Coronary artery (tissue), 2 donors: ENCODE results near the gene ACVR2B.
"Not testable (repeated sequence)": the region's sequence is repeated elsewhere in the genome, so short reads cannot be mapped to it uniquely, and the experiment has no call there.

Experiments used
- DNase-seq: peaks from one replicate; pipeline ENCODE4 v3.0.0-alpha.2; 2017; ENCODE audit warnings: low spot score
- H3K27ac ChIP-seq, 2 donors: fragments of 200-600 bp; sonication (generic); one replicate each; pipeline ENCODE4 v1.5.1; 2016 to 2019
- H3K4me3 ChIP-seq: fragments of 200-600 bp; sonication (generic); 2 replicates; pipeline ENCODE4 v1.5.1; 2016; ENCODE audit warnings: mild to moderate bottlenecking, moderate library complexity
- CTCF ChIP-seq: fragments of 200-600 bp; sonication (generic); IDR thresholded peaks from one replicate; pipeline ENCODE4 v1.5.1; 2019; ENCODE audit warnings: antibody characterized with exemption

The ACVR2B gene

DNA sequence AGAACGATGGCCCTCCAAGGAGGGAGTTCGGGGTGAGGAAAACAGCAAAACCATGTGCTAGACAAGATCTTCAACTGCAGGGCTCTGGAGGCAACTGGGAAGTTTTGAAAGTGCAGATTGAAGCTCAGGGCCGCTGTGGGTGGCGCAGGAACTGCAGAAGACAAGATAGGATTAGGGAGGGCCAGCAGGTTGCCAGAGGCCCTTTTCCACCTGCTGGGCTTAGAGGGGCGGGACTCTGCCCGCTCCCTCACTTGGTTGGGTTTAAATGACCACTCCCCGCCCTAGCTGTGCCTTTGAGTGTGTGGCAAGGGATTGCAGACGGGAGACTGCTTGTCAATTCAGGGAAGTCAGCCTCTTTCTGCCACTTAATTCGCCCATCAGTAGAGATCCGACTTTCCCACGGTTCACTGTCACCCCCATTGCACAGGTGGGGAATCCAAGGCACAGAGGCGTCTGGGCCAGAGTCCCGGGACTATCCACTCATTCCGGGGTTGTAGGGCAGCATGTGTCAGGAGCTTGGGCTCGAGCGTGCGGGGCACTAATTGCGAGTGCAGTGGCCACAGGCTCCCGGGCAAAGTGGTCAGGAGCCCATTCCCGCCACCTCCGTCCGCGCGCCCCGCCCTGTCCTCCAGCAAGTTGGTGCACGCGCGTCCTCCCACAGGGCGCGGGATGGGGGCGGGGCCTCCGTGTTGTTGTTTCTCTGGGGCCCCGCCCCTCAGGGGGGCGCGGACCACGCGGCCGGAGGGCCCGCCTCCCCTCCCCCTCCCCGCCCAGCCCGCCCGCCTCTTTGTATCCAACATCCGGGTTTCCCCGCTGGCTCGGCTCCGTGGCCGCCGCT, at the start of gene ACVR2B:
ACVR2B (plus strand) TSS at position 816 of the 838 bp plus-strand sequence. CDS start 433 bp downstream, outside the sequence.
- peak; percentile 86 for DNase-seq
- peak within 1 kb of the TSS; percentile 77 for H3K4me3 ChIP-seq
- peak within 1 kb of the TSS; percentile 64 to 90 for H3K27ac ChIP-seq
- no peak for TF ChIP-seq CTCF

DNA sequence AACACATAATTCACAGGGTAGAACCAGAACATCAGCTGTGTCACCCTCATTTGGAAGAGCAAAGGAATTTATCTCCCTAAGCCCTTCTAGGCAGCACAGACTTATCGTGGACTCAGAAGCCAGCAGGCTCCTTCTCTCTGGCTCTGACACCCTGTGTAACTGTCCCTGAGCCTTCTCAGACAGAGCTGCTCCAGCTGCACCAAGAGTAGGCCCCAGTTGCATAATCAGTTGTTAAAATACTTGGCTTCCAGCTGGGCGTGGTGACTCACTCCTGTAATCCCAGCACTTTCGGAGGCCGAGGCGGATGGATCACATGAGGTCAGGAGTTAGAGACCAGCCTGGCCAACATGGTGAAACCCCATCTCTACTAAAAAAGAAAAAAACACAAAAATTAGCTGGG, 49.4 kb upstream of the ACVR2B start:
- no peak for DNase-seq
- no peak for TF ChIP-seq CTCF
- no peak overlapping the region for H3K27ac ChIP-seq

GRCh38 chr3:38411591-38411990, 42.1 kb upstream of the ACVR2B start:
- TF ChIP-seq CTCF: no peak
- DNase-seq: no peak
- no peak overlapping the region for H3K4me3 ChIP-seq
- H3K27ac ChIP-seq: no peak overlapping the region

More for the DNA sequence above, 49.4 kb upstream of the ACVR2B start:
- H3K4me3 ChIP-seq: no peak overlapping the region

DNA sequence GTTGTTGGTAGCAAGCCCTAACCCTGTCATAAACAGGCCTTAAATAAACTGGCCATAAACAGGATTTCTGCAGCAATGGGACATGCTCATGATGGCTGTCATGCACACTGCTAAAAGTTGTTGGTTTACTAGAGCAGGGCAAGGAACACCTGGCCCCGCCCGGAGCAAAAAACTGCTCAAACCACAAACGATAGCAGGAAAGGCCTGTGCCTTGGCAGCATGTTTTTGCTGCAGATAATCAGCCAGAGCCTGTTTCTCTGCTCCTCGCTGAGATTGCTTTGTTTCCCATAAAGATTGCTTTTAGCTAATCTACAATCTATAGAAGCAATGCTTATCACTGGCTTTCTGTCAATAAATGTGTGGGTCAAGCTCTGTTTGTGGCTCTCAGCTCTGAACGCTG, 32.9 kb upstream of the ACVR2B start:
- H3K27ac ChIP-seq, DNase-seq, H3K4me3 ChIP-seq: not testable (repeated sequence)

- Histone ChIP-seq H3K27ac (no peak overlapping the region), H3K4me3 (no peak overlapping the region)
- DNase-seq: no peak
- no peak for TF ChIP-seq CTCF
Measured at GRCh38 chr3:38421679-38422336, 31.9 kb upstream of the ACVR2B start.

- not testable (repeated sequence) for H3K27ac ChIP-seq, H3K4me3 ChIP-seq, DNase-seq
Measured at GRCh38 chr3:38426798-38427426, 26.8 kb upstream of the ACVR2B start.

- H3K4me3 ChIP-seq, H3K27ac ChIP-seq, DNase-seq: not testable (repeated sequence)
Measured at GRCh38 chr3:38432871-38433658, 20.6 kb upstream of the ACVR2B start.

- not testable (repeated sequence) for H3K4me3 ChIP-seq, DNase-seq, H3K27ac ChIP-seq
Measured at GRCh38 chr3:38433661-38434060, 20.0 kb upstream of the ACVR2B start.

DNA sequence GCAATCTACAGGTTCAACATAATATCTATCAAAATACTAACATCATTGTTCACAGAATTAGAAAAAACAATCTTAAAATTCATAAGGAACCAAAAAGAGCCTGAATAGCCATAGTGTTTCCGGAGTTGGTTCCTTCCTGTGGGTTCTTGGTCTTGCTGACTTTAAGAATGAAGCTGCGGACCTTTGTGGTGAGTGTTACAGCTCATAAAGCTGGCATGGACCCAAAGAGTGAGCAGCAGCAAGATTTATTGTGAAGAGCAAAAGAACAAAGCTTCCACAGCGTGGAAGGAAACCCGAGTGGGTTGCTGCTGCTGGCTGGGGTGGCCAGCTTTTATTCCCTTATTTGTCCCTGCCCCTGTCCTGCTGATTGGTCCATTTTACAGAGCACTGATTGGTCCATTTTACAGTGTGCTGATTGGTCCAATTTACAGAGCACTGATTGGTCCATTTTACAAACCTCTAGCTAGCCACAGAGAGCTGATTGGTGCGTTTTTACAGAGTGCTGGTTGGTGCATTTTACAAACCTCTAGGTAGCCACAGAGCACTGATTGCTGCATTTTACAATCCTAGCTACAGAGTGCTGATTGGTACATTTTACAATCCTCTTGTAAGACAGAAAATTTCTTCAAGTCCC, 15.1 kb upstream of the ACVR2B start:
- H3K27ac ChIP-seq, DNase-seq, H3K4me3 ChIP-seq: not testable (repeated sequence)

DNA sequence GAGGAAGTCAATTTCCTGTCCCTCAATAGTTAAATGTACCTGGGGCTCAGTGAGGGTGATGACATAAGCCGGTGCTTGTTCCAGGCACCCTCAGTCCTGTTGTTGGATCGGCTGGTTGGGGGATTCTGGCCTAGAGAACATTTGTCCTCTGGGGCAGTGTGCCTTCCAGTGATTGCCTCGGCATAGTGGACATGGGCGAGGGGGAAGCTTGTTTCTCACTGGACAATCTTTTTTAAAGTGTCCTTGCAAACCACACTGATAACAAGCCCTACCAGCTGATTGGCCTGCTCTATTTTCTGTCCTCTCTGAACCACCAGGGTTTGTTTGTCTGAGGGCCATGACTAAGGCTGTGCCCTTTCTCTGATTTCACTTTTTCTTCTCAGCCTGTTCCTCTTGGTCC, 10.5 kb upstream of the ACVR2B start:
- not testable (repeated sequence) for H3K4me3 ChIP-seq, DNase-seq, H3K27ac ChIP-seq
